Esophagus squamous epithelium (tissue), 5 donors: ENCODE data around the gene SEBOX. TPM values are rescaled to one million over a fixed set of nuclear protein-coding genes. Genes with fewer than 3 reads are reported as not detected.
A peak's percentile ranks its signal among the peaks of the same experiment; 100 is the strongest.

Source experiments
- DNase-seq: peaks from one replicate; lab custom pipeline; 2025; lab: John Stamatoyannopoulos, UW
- H3K27ac ChIP-seq, 4 donors: fragments of 200-600 bp; sonication (generic); one replicate each; pipeline ENCODE4 v1.5.1; 2016 to 2019; ENCODE audit warnings: mild to moderate bottlenecking in 1 of 4
- H3K27me3 ChIP-seq, 4 donors: fragments of 200-600 bp; sonication (generic); 1 replicate in 3 of 4; 2 replicates in 1 of 4; pipeline versions ENCODE4 v1.5.1 to v1.6.0; 2017 to 2021; ENCODE audit warnings: antibody characterized with exemption in 1 of 4
- H3K36me3 ChIP-seq, 3 donors: fragments of 200-600 bp; sonication (generic); one replicate each; pipeline ENCODE4 v1.5.1; 2016 to 2019
- H3K4me1 ChIP-seq, 3 donors: fragments of 200-600 bp; sonication (generic); one replicate each; pipeline ENCODE4 v1.5.1; 2017 to 2019
- H3K4me3 ChIP-seq, 4 donors: fragments of 200-600 bp; sonication (generic); 1 replicate in 3 of 4; 2 replicates in 1 of 4; pipeline ENCODE4 v1.5.1; 2016 to 2019; ENCODE audit warnings: mild to moderate bottlenecking in 2 of 4, moderate library complexity in 1 of 4
- H3K9me3 ChIP-seq, 3 donors: fragments of 200-600 bp; sonication (generic); one replicate each; pipeline ENCODE4 v1.5.1; 2016 to 2019
- POLR2A ChIP-seq, 4 donors: fragments of 450-650 bp; IDR thresholded peaks; one replicate each; pipeline ENCODE4 v1.6.1; 2017; ENCODE audit warnings: antibody characterized with exemption in 4 of 4, mild to moderate bottlenecking in 4 of 4, moderate library complexity in 3 of 4
- WGBS, 2 donors: methylation state at CpG; one replicate each; pipeline ENCODE4 v1.1.5; 2018; 5-methylcytosine and 5-hydroxymethylcytosine counted together
- intact Hi-C: fragments of 100-400 bp; cut with DNase I; formaldehyde crosslinking; loops from one replicate; pipeline ENCODE4 v1.15.0; 2022
- total RNA-seq, 4 donors: library from RNA; depleted of rRNA; stranded (reverse); fragments of >200 nt; gene quantifications; one replicate each; pipeline ENCODE4 v1.1.0, GENCODE V29; 2016
- TF ChIP-seq, protein P1 (sequence below), 6 experiments: fragments of 450-650 bp in 4 of 6; fragments of 200-600 bp in 2 of 6; sonication (generic) in 2 of 6; IDR thresholded peaks; one replicate each; pipeline ENCODE4 v1.5.1; 2016 to 2019; ENCODE audit warnings: antibody characterized with exemption in 6 of 6, mild to moderate bottlenecking in 4 of 6, moderate library complexity in 4 of 6
- donor health status: DM: yes; HTN: yes; CAD: no.

The SEBOX gene
- total RNA-seq, 4 donors from 2014 or later = not detected

DNA sequence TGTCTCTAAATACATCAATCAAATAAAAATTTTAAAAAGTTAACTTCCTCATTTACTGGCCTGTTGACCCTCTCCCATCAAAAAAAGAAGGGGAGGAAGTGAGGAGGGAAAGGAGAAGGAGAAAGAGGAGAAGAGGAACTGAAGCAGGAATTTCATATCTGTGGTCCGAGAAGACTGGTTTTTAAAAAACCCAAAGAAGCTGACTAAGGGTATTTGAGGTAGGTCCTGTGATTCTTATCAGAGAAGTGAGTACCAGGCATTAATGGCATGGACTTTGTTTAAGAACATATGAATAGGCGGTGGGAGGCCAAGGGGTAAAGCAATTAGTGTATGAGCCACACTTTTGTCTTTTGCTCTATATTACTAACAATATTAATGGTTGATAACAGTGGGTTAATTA, 39.0 kb upstream of the SEBOX start:
- no peaks in the 10 kb centered on the region for H3K9me3 ChIP-seq
- 74 to 77% methylated on average over 2 of the region's 2 CpGs for WGBS, 2 donors
- TF ChIP-seq POLR2A (IDR thresholded peaks at IDR 0.05) = no peak
- TF ChIP-seq, protein P1, sequence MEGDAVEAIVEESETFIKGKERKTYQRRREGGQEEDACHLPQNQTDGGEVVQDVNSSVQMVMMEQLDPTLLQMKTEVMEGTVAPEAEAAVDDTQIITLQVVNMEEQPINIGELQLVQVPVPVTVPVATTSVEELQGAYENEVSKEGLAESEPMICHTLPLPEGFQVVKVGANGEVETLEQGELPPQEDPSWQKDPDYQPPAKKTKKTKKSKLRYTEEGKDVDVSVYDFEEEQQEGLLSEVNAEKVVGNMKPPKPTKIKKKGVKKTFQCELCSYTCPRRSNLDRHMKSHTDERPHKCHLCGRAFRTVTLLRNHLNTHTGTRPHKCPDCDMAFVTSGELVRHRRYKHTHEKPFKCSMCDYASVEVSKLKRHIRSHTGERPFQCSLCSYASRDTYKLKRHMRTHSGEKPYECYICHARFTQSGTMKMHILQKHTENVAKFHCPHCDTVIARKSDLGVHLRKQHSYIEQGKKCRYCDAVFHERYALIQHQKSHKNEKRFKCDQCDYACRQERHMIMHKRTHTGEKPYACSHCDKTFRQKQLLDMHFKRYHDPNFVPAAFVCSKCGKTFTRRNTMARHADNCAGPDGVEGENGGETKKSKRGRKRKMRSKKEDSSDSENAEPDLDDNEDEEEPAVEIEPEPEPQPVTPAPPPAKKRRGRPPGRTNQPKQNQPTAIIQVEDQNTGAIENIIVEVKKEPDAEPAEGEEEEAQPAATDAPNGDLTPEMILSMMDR (IDR thresholded peaks at IDR 0.05) = no peak
- peaks cover 12 to 37% (median 18%) of the 10 kb centered on the region in 3 donors for H3K4me1 ChIP-seq
- H3K4me3 ChIP-seq = no peak overlapping the region
- DNase-seq = no peak
- H3K27ac ChIP-seq = no peak overlapping the region
- peaks cover 0 to 32% (median 0%) of the 10 kb centered on the region in 3 donors for H3K36me3 ChIP-seq
- intact Hi-C loops = no loop called here
- H3K27me3 ChIP-seq = no peaks in the 10 kb centered on the region

DNA sequence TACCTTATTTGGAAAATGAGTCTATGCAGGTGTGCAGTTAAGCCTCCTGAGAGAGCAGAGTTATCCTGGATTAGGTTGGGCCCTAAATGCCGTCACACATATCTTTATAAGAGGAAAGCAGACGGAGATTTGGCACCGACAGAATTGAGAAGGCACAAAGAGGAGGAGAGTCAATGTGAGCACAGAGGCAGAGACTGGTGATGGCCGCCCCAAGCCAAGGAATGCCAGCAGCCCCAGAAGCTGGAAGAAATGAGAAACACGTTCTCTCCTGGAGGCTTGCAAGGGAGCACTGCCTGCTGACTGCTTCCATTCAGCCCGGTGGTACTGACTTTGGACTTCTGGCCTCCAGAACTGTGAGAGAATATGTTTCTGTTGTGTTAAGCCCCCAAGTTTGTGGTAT, 37.8 kb upstream of the SEBOX start:
- DNase-seq = no peak
- no peaks in the 10 kb centered on the region for H3K27me3 ChIP-seq
- no peak overlapping the region for H3K27ac ChIP-seq
- peaks cover 11 to 36% (median 18%) of the 10 kb centered on the region in 3 donors for H3K4me1 ChIP-seq
- intact Hi-C loops = no loop called here
- TF ChIP-seq POLR2A (IDR thresholded peaks at IDR 0.05) = no peak
- TF ChIP-seq, protein P1 (IDR thresholded peaks at IDR 0.05) = no peak
- H3K4me3 ChIP-seq = no peak overlapping the region
- no peaks in the 10 kb centered on the region for H3K9me3 ChIP-seq
- WGBS, 2 donors = 79 to 89% methylated on average over 6 of the region's 6 CpGs
- peaks cover 0 to 42% (median 0%) of the 10 kb centered on the region in 3 donors for H3K36me3 ChIP-seq

DNA sequence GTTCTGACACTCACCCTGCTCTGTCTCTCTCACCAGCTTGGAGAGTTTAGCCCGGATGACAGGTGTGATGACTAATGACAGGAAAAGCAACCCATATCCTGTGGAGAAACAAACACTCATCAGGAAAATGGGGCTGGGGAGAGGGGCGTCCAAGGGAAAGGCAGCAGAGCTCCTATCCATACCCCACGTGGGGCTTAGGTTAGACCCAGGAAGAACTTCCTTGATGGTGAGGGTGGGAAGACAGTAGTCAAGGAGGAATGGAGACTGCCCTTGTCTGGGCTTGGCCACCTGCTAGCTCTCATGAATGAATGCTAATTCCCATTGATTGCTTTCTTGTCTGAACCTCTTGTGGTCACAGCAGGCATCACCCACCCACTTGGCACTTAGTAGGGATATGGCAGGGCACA, 37.2 kb upstream of the SEBOX start:
- H3K36me3 ChIP-seq = peaks cover 0 to 48% (median 0%) of the 10 kb centered on the region in 3 donors
- no peak for DNase-seq

DNA sequence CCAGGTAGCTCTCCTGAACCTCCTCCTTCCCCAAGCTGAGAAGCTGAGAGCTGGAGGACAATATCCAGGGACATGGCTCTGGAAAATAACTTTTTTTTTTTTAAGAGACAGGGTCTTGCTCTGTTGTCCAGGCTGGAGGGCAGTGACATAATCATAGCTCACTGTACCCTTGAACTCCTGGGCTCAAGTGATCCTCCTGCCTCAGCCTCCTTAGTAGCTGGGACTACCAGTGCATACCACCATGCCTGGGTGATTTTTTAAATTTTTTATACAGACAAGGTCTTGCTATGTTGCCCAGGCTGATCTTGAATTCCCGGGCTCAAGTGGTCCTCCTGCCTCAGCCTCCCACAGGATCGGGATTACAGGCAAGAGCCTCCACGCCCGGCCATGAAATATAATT, 34.8 kb upstream of the SEBOX start:
- H3K27me3 ChIP-seq = no peaks in the 10 kb centered on the region
- DNase-seq = no peak
- intact Hi-C loops = no loop called here
- H3K36me3 ChIP-seq = peaks cover 0 to 71% (median 5%) of the 10 kb centered on the region in 3 donors
- no peaks in the 10 kb centered on the region for H3K9me3 ChIP-seq
- H3K4me1 ChIP-seq = peaks cover under 1 to 5% (median under 1%) of the 10 kb centered on the region in 3 donors
- TF ChIP-seq, protein P1 (IDR thresholded peaks at IDR 0.05) = no peak
- no peak for TF ChIP-seq POLR2A (IDR thresholded peaks at IDR 0.05)
- WGBS, 2 donors = 92 to 100% methylated on average over 2 to 4 of the region's 4 CpGs
- H3K27ac ChIP-seq = no peak overlapping the region
- H3K4me3 ChIP-seq = no peak overlapping the region

More for the DNA sequence above, 37.2 kb upstream of the SEBOX start:
- 25 to 43% methylated on average over 2 to 3 of the region's 3 CpGs for WGBS, 2 donors
- peaks cover 9 to 29% (median 18%) of the 10 kb centered on the region in 3 donors for H3K4me1 ChIP-seq
- no peak for TF ChIP-seq POLR2A (IDR thresholded peaks at IDR 0.05)
- TF ChIP-seq, protein P1 (IDR thresholded peaks at IDR 0.05) = no peak
- H3K27me3 ChIP-seq = no peaks in the 10 kb centered on the region
- intact Hi-C loops = no loop called here
- H3K9me3 ChIP-seq = no peaks in the 10 kb centered on the region
- no peak overlapping the region for H3K4me3 ChIP-seq
- no peak overlapping the region for H3K27ac ChIP-seq

DNA sequence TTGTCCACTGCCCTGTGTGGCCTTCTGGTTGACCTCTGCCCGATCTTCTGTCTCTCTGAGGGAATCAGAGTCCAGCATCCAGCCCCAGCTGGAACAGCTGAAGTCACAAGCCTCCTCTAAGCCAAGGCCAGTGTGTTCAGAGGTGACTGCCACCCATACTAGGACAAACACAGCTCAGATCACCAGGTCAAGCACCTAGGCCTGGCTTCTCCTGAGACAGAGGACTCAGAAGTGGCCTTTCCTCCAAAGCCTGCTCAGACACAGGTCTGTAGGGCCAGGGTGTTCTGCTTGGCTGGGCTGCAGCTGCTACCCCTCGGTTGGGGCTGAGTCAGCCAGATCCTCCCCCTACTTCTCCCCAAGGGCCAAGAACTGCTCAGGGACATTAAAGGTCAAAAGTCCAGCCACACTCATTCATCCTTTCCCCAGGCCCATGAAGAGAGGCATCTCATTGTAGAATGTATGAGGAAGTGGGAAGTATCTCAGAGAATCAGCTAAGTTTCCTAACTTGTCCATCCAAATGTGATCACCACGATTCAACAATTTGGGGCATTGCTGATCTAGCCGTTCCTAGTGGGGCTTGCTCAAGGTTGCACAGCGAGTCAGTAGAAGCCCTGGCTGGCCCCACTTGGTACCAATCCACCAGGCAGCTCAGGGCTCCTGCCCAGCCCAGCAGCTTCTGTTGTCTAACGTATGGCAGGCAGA, 33.4 kb upstream of the SEBOX start:
- no peaks in the 10 kb centered on the region for H3K4me1 ChIP-seq
- H3K36me3 ChIP-seq = peaks cover 0 to 84% (median 11%) of the 10 kb centered on the region in 3 donors

More for the DNA sequence above, 33.4 kb upstream of the SEBOX start:
- TF ChIP-seq POLR2A (IDR thresholded peaks at IDR 0.05) = no peak
- TF ChIP-seq, protein P1 (IDR thresholded peaks at IDR 0.05) = no peak
- intact Hi-C loops = no loop called here
- Histone ChIP-seq H3K27ac (peak overlapping the region in 1 of 4 donors; percentile 10), H3K4me3 (no peak overlapping the region), H3K27me3 (no peaks in the 10 kb centered on the region), H3K9me3 (no peaks in the 10 kb centered on the region)
- DNase-seq = no peak
- 43 to 67% methylated on average over 2 to 6 of the region's 6 CpGs for WGBS, 2 donors
